Effector memory CD4-positive, alpha-beta T cell (primary cell): Measurements from ENCODE around the gene DNAH7.

Experiments
- DNase-seq, 3 donors: peaks; one replicate each; pipeline ENCODE4 v3.0.0-alpha.2; 2020
- H3K27ac ChIP-seq: 2 replicates; pipeline ENCODE4 v1.7.0; 2013; ENCODE audit warnings: mild to moderate bottlenecking, low read length, moderate library complexity; ENCODE audit not compliant: insufficient read depth, poor library complexity, severe bottlenecking
- H3K27me3 ChIP-seq: replicated peaks from 2 replicates; pipeline ENCODE4 v1.7.0; 2013; ENCODE audit warnings: mild to moderate bottlenecking, low read length; ENCODE audit not compliant: insufficient read depth, control insufficient read depth, poor library complexity, severe bottlenecking
- H3K36me3 ChIP-seq: 2 replicates; pipeline ENCODE4 v1.7.0; 2013; ENCODE audit warnings: mild to moderate bottlenecking, low read length, moderate library complexity; ENCODE audit not compliant: control insufficient read depth, insufficient read depth
- H3K4me1 ChIP-seq: 2 replicates; pipeline ENCODE4 v1.7.0; 2013; ENCODE audit warnings: low read length, mild to moderate bottlenecking; ENCODE audit not compliant: control insufficient read depth, insufficient read depth, poor library complexity, severe bottlenecking
- H3K4me3 ChIP-seq: 2 replicates; pipeline ENCODE4 v1.7.0; 2013; ENCODE audit warnings: low read length, low read depth, mild to moderate bottlenecking; ENCODE audit not compliant: insufficient read depth, poor library complexity, severe bottlenecking
- H3K9me3 ChIP-seq: 2 replicates; pipeline ENCODE4 v1.7.0; 2013; ENCODE audit warnings: mild to moderate bottlenecking, low read length, moderate library complexity; ENCODE audit not compliant: control insufficient read depth

DNAH7 gene

DNA sequence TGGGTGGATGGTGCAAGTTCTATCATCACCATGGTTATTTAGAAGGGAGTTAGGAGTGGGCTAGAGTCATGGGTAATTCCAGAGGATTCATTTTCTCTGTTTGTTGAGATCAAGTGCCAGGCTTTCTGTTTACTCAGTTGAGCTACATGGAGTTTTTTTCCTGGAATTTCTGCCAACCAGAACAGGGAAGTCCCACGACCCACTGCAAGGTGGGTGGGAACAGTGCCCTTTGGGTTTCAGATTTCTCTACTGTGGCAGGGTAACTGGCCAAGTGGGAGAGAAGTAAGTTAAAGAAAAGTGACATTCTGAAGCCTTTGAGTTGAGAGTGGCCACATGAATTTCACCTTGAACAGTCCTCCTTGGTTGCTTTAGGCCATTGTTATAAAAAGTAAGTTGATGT, 272.8 kb downstream of the DNAH7 start:
- DNase-seq = no peak
- Histone ChIP-seq H3K4me3 (no peak overlapping the region), H3K9me3 (no peaks in the 10 kb centered on the region), H3K4me1 (no peaks in the 10 kb centered on the region), H3K27me3 (no peaks in the 10 kb centered on the region), H3K27ac (no peak overlapping the region), H3K36me3 (no peaks in the 10 kb centered on the region)

DNA sequence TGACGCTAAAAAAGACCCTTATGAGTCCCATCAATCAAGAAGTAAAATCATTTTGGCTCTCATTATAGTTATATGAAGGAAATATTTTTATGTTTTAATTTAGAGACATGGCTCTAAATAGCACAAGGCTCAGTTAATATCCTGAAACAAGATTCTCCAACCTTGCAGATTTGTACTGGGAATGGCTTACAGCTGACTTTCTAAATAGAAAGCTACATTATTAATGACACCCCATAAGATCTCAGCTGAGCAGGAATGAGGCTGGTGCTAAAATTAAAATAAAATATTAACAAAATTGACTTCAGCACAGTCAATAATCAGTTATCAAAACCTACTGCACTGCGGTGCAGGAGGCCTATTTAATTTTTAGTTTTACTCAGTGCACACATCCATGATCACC, 274.8 kb downstream of the DNAH7 start:
- H3K4me1 ChIP-seq = no peaks in the 10 kb centered on the region
- no peak overlapping the region for H3K27ac ChIP-seq
- H3K9me3 ChIP-seq = no peaks in the 10 kb centered on the region
- no peaks in the 10 kb centered on the region for H3K36me3 ChIP-seq
- H3K27me3 ChIP-seq = no peaks in the 10 kb centered on the region
- no peak for DNase-seq
- no peak overlapping the region for H3K4me3 ChIP-seq

DNA sequence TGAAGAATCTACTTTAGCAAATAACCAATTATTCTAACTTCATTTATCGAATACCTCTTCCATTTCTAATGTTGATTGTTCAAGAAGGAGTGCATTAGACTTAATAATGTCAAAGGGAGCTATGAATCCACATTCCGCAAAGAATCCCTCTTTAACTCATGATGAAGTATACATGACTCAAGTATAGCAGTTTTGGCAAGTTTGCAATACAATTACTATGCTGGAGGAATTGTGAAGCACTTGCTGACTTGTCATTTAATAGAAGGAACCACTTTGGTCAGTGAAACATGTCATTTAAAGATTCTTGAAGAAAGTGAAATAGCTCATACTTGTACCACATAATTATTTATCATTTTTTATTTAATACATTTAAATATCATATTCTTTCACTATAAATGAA, 286.5 kb downstream of the DNAH7 start:
- no peak for DNase-seq
- Histone ChIP-seq H3K27me3 (no peaks in the 10 kb centered on the region), H3K27ac (no peak overlapping the region), H3K4me1 (no peaks in the 10 kb centered on the region), H3K4me3 (no peak overlapping the region), H3K36me3 (no peaks in the 10 kb centered on the region), H3K9me3 (no peaks in the 10 kb centered on the region)

DNA sequence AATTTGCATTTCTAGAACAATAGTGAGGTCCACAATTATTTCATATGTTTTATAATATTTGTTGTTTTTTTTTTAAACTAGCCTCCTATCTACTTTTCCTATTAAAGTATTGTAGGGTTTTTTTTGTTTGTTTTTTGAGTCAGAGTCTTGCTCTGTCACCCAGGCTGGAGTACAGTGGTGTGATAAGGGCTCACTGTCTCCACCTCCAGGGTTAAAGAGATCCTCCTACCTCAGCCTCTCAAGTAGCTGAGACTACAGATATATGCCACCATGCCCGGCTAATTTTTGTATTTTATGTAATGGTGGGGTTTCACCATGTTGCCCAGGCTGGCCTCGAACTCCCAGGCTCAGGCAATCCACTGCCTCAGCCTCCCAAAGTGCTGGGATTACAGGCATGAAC, 289.1 kb downstream of the DNAH7 start:
- no peaks in the 10 kb centered on the region for H3K27me3 ChIP-seq
- H3K4me3 ChIP-seq = no peak overlapping the region
- DNase-seq = no peak

DNA sequence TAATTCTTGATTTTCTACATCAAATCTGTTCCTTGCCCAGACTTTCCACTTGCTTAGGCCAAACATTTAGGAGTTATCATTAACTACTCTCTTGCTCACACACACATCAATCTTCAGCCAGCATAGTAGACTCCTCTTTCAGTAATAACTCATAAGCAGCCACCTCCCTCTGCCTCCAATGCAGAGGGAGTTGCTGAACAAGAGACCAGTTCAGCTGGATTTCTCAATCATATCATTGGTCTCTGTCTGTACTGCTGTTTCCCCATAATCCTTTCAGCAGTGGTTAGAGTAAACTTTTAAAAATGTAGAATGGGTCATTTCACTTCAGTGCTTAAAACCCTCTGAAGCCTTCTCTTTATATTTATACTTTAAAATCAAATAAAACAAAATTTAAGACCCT, 298.7 kb downstream of the DNAH7 start:
- no peaks in the 10 kb centered on the region for H3K36me3 ChIP-seq

More for the DNA sequence above, 289.1 kb downstream of the DNAH7 start:
- Histone ChIP-seq H3K36me3 (no peaks in the 10 kb centered on the region), H3K4me1 (no peaks in the 10 kb centered on the region), H3K27ac (no peak overlapping the region), H3K9me3 (no peaks in the 10 kb centered on the region)

DNA sequence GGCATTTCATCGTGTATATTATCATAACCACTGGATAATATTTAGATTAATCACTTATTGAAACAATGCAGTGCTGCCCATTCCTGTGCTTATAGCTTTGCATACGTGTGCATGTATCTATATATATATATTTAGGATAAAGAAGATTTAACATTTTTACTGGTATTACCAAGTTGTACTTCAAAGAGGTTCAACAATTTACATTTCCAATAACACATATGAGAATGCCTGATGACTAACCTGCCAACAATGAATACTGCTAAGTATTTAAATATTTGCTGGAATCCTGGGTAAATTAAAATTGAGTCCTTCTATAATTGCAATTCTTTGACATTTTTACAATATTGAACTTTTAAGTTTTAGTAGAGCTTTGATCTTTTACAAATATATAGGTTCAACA, 300.2 kb downstream of the DNAH7 start:
- no peak overlapping the region for H3K27ac ChIP-seq
- no peaks in the 10 kb centered on the region for H3K36me3 ChIP-seq
- no peak overlapping the region for H3K4me3 ChIP-seq
- H3K27me3 ChIP-seq = no peaks in the 10 kb centered on the region
- no peaks in the 10 kb centered on the region for H3K4me1 ChIP-seq
- DNase-seq = no peak
- H3K9me3 ChIP-seq = no peaks in the 10 kb centered on the region

More for the DNA sequence above, 298.7 kb downstream of the DNAH7 start:
- no peaks in the 10 kb centered on the region for H3K9me3 ChIP-seq
- no peak overlapping the region for H3K27ac ChIP-seq
- no peaks in the 10 kb centered on the region for H3K4me1 ChIP-seq
- H3K4me3 ChIP-seq = no peak overlapping the region
- H3K27me3 ChIP-seq = no peaks in the 10 kb centered on the region
- DNase-seq = no peak

DNA sequence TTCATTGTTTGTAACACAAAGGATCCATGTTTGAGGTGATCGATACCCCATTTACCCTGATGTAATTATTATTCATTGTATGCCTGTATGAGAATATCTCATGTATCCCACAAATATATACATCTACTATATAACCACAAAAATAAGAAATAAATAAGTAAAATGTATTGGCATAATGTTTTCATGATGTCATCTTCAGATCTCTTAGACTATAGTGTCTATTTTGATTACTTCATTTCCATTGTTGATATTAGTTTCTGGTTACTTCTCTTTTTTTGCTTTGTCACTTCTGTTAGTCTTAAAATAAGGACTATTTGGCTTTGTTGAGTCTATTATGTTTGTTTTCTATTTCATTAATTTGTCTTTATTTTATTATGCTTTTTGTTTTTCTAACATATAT, 301.9 kb downstream of the DNAH7 start:
- Histone ChIP-seq H3K9me3 (peaks cover 7% of the 10 kb centered on the region), H3K27me3 (no peaks in the 10 kb centered on the region), H3K27ac (no peak overlapping the region), H3K36me3 (no peaks in the 10 kb centered on the region), H3K4me1 (no peaks in the 10 kb centered on the region), H3K4me3 (no peak overlapping the region)
- no peak for DNase-seq

DNA sequence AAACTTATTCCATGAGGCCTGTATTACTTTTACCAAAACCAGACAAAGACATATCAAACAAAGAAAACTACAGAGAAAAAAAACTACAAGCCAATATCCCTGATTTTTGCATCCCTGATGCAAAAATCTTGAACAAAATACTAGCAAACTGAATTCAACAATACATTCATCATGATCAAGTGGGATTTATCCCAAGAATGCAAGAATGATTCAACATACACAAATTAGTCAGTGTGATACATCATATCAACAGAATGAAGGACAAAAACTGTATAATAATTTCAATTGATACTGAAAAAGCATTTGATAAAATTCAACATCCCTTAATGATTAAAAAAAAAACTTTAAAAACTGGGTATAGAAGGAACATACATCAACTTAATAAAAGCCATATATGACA, 304.8 kb downstream of the DNAH7 start:
- DNase-seq = no peak
- Histone ChIP-seq H3K4me1 (no peaks in the 10 kb centered on the region), H3K4me3 (no peak overlapping the region), H3K9me3 (peaks cover 12% of the 10 kb centered on the region), H3K27ac (no peak overlapping the region), H3K36me3 (no peaks in the 10 kb centered on the region), H3K27me3 (no peaks in the 10 kb centered on the region)

DNA sequence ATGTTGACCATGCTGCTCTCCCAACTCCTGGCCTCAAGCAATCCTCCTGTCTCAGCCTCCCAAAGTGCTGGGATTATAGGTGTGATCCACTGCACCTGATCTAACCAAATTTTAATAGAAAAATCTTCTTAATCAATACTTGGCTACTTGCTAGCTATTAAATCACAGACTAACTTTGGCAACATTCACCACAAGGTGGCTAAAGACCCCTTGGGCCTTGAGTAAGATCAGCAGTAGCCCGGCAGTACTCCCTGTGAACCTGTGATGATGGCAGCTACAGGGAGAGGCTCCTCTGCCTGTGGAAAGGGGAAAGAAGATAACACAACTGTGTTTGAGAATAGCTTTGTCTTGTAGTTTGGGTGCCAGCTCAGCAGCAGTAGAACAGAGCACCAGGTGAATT, 308.8 kb downstream of the DNAH7 start:
- H3K36me3 ChIP-seq = no peaks in the 10 kb centered on the region
- H3K27ac ChIP-seq = no peak overlapping the region
- no peak for DNase-seq
- H3K9me3 ChIP-seq = peaks cover 15% of the 10 kb centered on the region
- H3K4me3 ChIP-seq = no peak overlapping the region
- no peaks in the 10 kb centered on the region for H3K4me1 ChIP-seq
- no peaks in the 10 kb centered on the region for H3K27me3 ChIP-seq

DNA sequence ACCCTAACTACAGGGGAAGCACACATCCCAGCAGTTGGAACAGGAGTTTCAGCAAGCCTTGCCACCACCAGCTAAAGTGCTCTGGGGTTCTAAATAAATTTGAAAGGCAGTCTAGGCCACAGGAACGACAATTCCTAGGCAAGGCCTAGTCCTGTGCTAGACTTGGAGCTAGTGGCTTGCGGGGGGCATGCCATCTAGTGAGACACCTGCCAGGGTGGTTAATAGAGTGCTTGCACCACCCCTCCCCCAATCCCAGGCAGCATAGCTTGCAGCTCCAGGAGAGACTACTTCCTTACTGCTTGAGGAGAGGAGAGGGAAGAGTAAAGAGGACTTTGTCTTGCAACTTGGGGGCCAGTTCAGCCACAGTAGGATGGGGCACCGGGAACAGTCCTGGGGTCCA, 309.8 kb downstream of the DNAH7 start:
- Histone ChIP-seq H3K4me3 (no peak overlapping the region), H3K4me1 (no peaks in the 10 kb centered on the region), H3K9me3 (peaks cover 15% of the 10 kb centered on the region), H3K27me3 (no peaks in the 10 kb centered on the region), H3K36me3 (no peaks in the 10 kb centered on the region), H3K27ac (no peak overlapping the region)
- no peak for DNase-seq
